OCI-LY7 (cell line): ENCODE data around the gene SLC8A1. TPM values are rescaled to one million over a fixed set of nuclear protein-coding genes. Genes with fewer than 3 reads are reported as not detected.

Experiments used
- BruUV-seq: library from RNA; stranded (reverse); fragments of 400-500 nt; replicated peaks from 2 replicates; lab custom pipeline; 2021; lab: Mats Ljungman, UMichigan
- CTCF ChIA-PET: fragments of 300-600 bp; sonication (Branson Sonifier 250); formaldehyde crosslinking; loops from one replicate; lab custom pipeline; 2022; ENCODE audit warnings: antibody characterized with exemption; ENCODE audit not compliant: unreplicated experiment; lab: Charles Lee
- POLR2A ChIA-PET: fragments of 300-600 bp; sonication (Branson Sonifier 250); formaldehyde crosslinking; loops from one replicate; lab custom pipeline; 2022; ENCODE audit warnings: antibody characterized with exemption; lab: Charles Lee
- DNase-seq: peaks from one replicate; pipeline ENCODE4 v3.0.0-alpha.2; 2015; ENCODE audit warnings: low spot score
- H2AFZ ChIP-seq: fragments of 200-600 bp; sonication (generic), shearing (Covaris generic); 2 replicates; pipeline ENCODE4 v1.6.1; 2014; ENCODE audit warnings: mild to moderate bottlenecking, antibody characterized with exemption, low read length, moderate library complexity
- H3K27ac ChIP-seq: fragments of 200-600 bp; sonication (generic); 2 replicates; pipeline ENCODE4 v1.5.1; 2014; ENCODE audit warnings: mixed run types, low read depth, mild to moderate bottlenecking, moderate library complexity, low read length, inconsistent platforms; ENCODE audit not compliant: poor library complexity, severe bottlenecking
- H3K36me3 ChIP-seq: fragments of 200-600 bp; sonication (generic); 2 replicates; pipeline ENCODE4 v1.6.1; 2014; ENCODE audit warnings: mild to moderate bottlenecking, antibody characterized with exemption, low read length, moderate library complexity, mixed read lengths; ENCODE audit not compliant: insufficient read depth
- H3K4me1 ChIP-seq: fragments of 200-600 bp; sonication (generic); 2 replicates; pipeline ENCODE4 v1.5.1; 2014; ENCODE audit warnings: mild to moderate bottlenecking, low read length; ENCODE audit not compliant: insufficient read depth, poor library complexity, severe bottlenecking
- H3K4me2 ChIP-seq: fragments of 200-600 bp; sonication (generic); 2 replicates; pipeline ENCODE4 v1.6.1; 2014; ENCODE audit warnings: mild to moderate bottlenecking, low read length
- H3K4me3 ChIP-seq: fragments of 200-600 bp; sonication (generic); 2 replicates; pipeline ENCODE4 v1.5.1; 2014; ENCODE audit warnings: mild to moderate bottlenecking, low read depth, low read length; ENCODE audit not compliant: poor library complexity, severe bottlenecking
- H3K79me2 ChIP-seq: fragments of 200-600 bp; sonication (generic); 2 replicates; pipeline ENCODE4 v1.6.1; 2016; ENCODE audit warnings: low read depth, mild to moderate bottlenecking, low read length, moderate library complexity, mixed read lengths; ENCODE audit not compliant: insufficient read depth
- H3K9me2 ChIP-seq: fragments of 200-600 bp; sonication (generic); 2 replicates; pipeline ENCODE4 v1.6.1; 2016; ENCODE audit warnings: mild to moderate bottlenecking, low read length, mixed read lengths; ENCODE audit not compliant: insufficient read depth
- H3K9me3 ChIP-seq: fragments of 200-600 bp; sonication (generic); 2 replicates; pipeline ENCODE4 v1.6.1; 2014; ENCODE audit warnings: mild to moderate bottlenecking, mixed run types, low read length, mixed read lengths
- H4K20me1 ChIP-seq: fragments of 200-600 bp; sonication (generic); 2 replicates; pipeline ENCODE4 v1.6.1; 2014; ENCODE audit warnings: mild to moderate bottlenecking, antibody characterized with exemption, low read length, moderate library complexity, mixed read lengths; ENCODE audit not compliant: insufficient read depth
- CTCF ChIP-seq: fragments of 200-600 bp; sonication (generic); conservative IDR thresholded peaks from 2 replicates; pipeline ENCODE4 v1.5.1; 2014; ENCODE audit warnings: mild to moderate bottlenecking, antibody characterized with exemption, low read length, moderate library complexity, mixed read lengths
- EZH2phosphoT487 ChIP-seq: fragments of 200-600 bp; sonication (generic); IDR thresholded peaks from 2 replicates; pipeline ENCODE4 v1.6.1; 2018; ENCODE audit warnings: low read depth, borderline replicate concordance, mild to moderate bottlenecking, mixed run types, antibody characterized with exemption, low read length, moderate library complexity, mixed read lengths
- intact Hi-C: fragments of 100-400 bp; cut with micrococcal nuclease; formaldehyde crosslinking; loops from one replicate; pipeline ENCODE4 v1.10.0; 2022; ENCODE audit not compliant: unreplicated experiment
- total RNA-seq, 2 experiments: library from RNA; depleted of rRNA in 1 of 2; stranded (reverse); fragments of >200 nt in 1 of 2; shearing (Covaris generic) in 1 of 2; gene quantifications; 2 replicates each; pipeline ENCODE4 v1.2.3, GENCODE V29; 2014 to 2022

The SLC8A1 gene
- total RNA-seq, 2 experiments from 2014 or later, result 3.6 to 7.3 TPM

- intact Hi-C loops, result no loop called here
- Histone ChIP-seq H3K4me1 (peaks cover 15% of the 10 kb centered on the region), H3K79me2 (no peaks in the 10 kb centered on the region), H3K36me3 (peaks cover 2% of the 10 kb centered on the region; the same call in 1 of the 2 replicates), H3K4me2 (no peak overlapping the region), H3K27ac (no peak overlapping the region), H4K20me1 (no peaks in the 10 kb centered on the region), H3K4me3 (no peak overlapping the region), H3K9me3 (peaks cover 27% of the 10 kb centered on the region), H3K9me2 (no peaks in the 10 kb centered on the region), H2AFZ (no peak overlapping the region)
- DNase-seq, result no peak
- POLR2A ChIA-PET, result interaction anchor here (0.6 to 1.0 kb wide), 5 partner anchors 16 to 339 kb away, joined by 3 to 5 read pairs (median 4); no protein-coding TSS in a partner anchor
- no TSS peak for BruUV-seq
- CTCF ChIA-PET, result no interaction called here
- no peak for TF ChIP-seq CTCF
- no peak for TF ChIP-seq EZH2phosphoT487
Measured at GRCh38 chr2:40316620-40317019, 135.3 kb downstream of the SLC8A1 start.

GRCh38 chr2:40315683-40316082 is 136.2 kb downstream of the SLC8A1 start:
- Histone ChIP-seq H3K36me3 (peaks cover 2% of the 10 kb centered on the region; the same call in 1 of the 2 replicates), H3K27ac (no peak overlapping the region), H3K79me2 (no peaks in the 10 kb centered on the region), H3K4me3 (no peak overlapping the region), H3K9me2 (no peaks in the 10 kb centered on the region), H2AFZ (no peak overlapping the region), H3K4me1 (peaks cover 6% of the 10 kb centered on the region), H3K9me3 (peaks cover 27% of the 10 kb centered on the region), H4K20me1 (no peaks in the 10 kb centered on the region), H3K4me2 (no peak overlapping the region)
- ChIA-PET POLR2A (interaction anchor here (0.7 kb wide), 1 partner anchor 219 kb away, joined by 3 read pairs; no protein-coding TSS in a partner anchor), CTCF (no interaction called here)
- TF ChIP-seq CTCF (no peak), EZH2phosphoT487 (no peak)
- DNase-seq, result no peak
- BruUV-seq, result no TSS peak
- intact Hi-C loops, result no loop called here

GRCh38 chr2:40311026-40311425 is 140.9 kb downstream of the SLC8A1 start:
- Histone ChIP-seq H2AFZ (no peak overlapping the region), H3K9me3 (peaks cover 27% of the 10 kb centered on the region), H3K4me2 (no peak overlapping the region), H3K4me1 (no peaks in the 10 kb centered on the region), H3K36me3 (peaks cover 2% of the 10 kb centered on the region; the same call in 1 of the 2 replicates), H3K9me2 (no peaks in the 10 kb centered on the region), H3K27ac (no peak overlapping the region), H3K4me3 (no peak overlapping the region), H4K20me1 (no peaks in the 10 kb centered on the region), H3K79me2 (no peaks in the 10 kb centered on the region)
- no TSS peak for BruUV-seq
- ChIA-PET CTCF (no interaction called here), POLR2A (no interaction called here)
- no peak for DNase-seq
- TF ChIP-seq EZH2phosphoT487, result no peak
- TF ChIP-seq CTCF, result no peak
- intact Hi-C loops, result no loop called here
